Astrocyte of the cerebellum (primary cell): ENCODE data around the gene TBATA.

Source experiments
- DNase-seq: peaks from one replicate; pipeline ENCODE4 v3.0.0-alpha.2; 2011; ENCODE audit warnings: low read depth
- H3K4me3 ChIP-seq: 2 replicates; pipeline ENCODE4 v1.5.1; 2011; ENCODE audit warnings: mild to moderate bottlenecking, low read depth, low read length, moderate library complexity
- CTCF ChIP-seq: IDR thresholded peaks from 2 replicates; pipeline ENCODE4 v1.5.1; 2012; ENCODE audit warnings: low read length, low read depth, moderate library complexity, mild to moderate bottlenecking; ENCODE audit errors: missing control alignments
- in situ Hi-C: cut with HindIII; loops from 2 replicates; pipeline ENCODE4 v1.10.0; 2017; ENCODE audit warnings: low sequenced_read_pairs

Gene TBATA

GRCh38 chr10:70735161-70735560 is 50.0 kb downstream of the TBATA start:
- TF ChIP-seq CTCF = no peak
- no peak overlapping the region for H3K4me3 ChIP-seq
- DNase-seq = no peak
- in situ Hi-C loops = no loop called here

GRCh38 chr10:70733051-70733450 is 52.1 kb downstream of the TBATA start:
- no peak for DNase-seq
- no peak for TF ChIP-seq CTCF
- in situ Hi-C loops = no loop called here

GRCh38 chr10:70732569-70732968 is 52.6 kb downstream of the TBATA start:
- no peak for DNase-seq
- in situ Hi-C loops = no loop called here
- no peak for TF ChIP-seq CTCF
- no peak overlapping the region for H3K4me3 ChIP-seq

More at GRCh38 chr10:70733051-70733450, 52.1 kb downstream of the TBATA start:
- no peak overlapping the region for H3K4me3 ChIP-seq

- TF ChIP-seq CTCF = no peak
- no peak overlapping the region for H3K4me3 ChIP-seq
- no peak for DNase-seq
- in situ Hi-C loops = no loop called here
Measured at GRCh38 chr10:70730955-70731354, 54.2 kb downstream of the TBATA start.

GRCh38 chr10:70729763-70730357 is 55.3 kb downstream of the TBATA start:
- no peak for DNase-seq
- in situ Hi-C loops = no loop called here
- no peak for TF ChIP-seq CTCF
- H3K4me3 ChIP-seq = no peak overlapping the region

GRCh38 chr10:70728328-70728727 is 56.8 kb downstream of the TBATA start:
- in situ Hi-C loops = no loop called here
- TF ChIP-seq CTCF = no peak
- no peak for DNase-seq

GRCh38 chr10:70726909-70727495 is 58.2 kb downstream of the TBATA start:
- TF ChIP-seq CTCF = no peak
- no peak overlapping the region for H3K4me3 ChIP-seq
- in situ Hi-C loops = no loop called here
- no peak for DNase-seq

More at GRCh38 chr10:70728328-70728727, 56.8 kb downstream of the TBATA start:
- no peak overlapping the region for H3K4me3 ChIP-seq
